SIG-M5 treated with dmso at 0.1 percent for 504 hours (cell line): ENCODE measurements around the gene GPR75.

Experiments used
- DNase-seq: peaks from one replicate; lab custom pipeline; 2025; ENCODE audit not compliant: unreplicated experiment; lab: John Stamatoyannopoulos, UW

GPR75 gene

DNA sequence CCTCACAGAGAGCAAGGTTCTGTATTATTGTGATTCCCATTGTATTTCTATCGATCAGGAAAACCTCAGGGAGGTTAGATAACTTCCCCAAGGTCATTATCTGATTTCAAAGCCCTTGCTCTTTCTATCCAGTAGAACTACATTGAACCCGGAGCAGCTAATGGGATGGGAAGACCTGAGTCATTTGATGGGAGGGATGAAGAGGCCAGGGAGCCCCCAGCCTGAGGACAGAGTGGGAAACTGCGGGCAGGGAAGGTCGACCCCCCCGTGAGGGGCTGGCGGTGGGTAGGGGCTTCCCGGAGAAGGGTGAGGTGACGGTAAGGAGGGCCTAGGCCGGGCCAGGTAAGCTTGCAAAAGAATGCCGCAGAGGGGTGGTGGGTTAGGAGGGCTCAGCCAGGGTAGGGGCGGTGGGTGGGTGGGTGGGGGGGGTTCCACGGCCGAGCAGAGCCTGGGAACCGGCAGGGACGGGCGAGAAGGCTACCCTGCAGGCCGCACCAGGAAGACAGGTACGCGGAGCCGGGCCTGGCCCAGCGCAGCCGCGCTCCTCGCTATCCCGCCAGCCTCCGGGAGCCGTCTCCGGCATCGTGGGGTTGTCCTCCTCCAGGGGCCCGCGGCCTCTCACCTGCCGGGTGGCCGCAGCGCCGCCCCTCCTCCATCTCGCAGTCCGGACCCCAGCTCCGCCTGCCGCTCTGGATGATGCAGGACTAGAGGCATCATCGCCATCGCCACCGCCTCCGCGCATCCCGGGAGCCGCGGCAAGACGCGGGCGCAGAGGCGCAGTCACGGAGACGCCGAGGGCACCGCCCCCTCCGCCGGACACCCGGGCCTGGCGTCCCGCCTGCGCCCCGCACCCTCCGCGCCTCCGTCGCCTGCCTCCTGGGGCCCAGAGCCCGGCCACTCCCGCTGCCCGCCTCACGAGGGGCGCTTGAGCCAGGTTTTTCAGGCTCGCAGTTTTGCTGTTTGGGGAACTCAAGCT lies at the start of gene GPR75:
TSS of gene GPR75 (minus strand) at position 762 of the 976 bp plus-strand sequence. CDS start 5,211 bp downstream, outside the sequence.
- no peak for DNase-seq

DNA sequence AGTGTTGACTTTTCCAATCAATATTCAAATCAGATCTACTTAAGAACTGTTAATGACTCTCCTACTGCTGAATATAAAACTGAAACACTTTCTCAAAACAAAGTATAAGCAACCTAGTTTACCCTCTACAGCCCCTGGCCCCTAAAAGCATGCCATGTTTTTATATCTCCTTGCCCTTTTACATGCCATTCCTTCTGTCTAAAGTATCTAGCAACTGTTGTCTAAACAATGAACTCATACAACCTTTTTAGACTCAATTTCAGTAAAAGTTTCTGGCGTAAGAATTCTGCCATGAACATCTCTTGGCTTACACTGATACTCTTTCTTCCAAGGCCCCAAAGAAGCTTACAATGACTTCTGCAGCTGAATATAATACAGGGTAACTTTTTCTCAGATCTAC lies 47.8 kb upstream of the GPR75 start:
- DNase-seq = no peak

DNA sequence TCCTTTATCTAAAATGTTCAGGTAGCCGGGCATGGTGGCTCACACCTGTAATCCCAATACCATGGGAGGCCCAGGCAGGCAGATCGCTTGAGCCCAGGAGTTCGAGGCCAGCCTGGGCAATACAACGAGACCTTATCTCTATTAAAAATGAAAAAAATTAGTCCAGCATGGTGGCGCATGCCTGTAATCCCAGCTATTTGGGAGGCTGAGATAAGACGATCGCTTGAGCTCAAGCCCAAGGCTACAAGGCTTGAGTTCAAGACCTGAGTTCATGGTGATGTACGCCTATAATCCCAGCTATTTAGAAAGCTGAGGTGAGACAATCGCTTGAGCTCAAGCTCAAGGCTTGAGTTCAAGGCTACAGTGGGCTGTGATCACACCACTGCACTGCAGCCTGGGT lies 45.6 kb upstream of the GPR75 start:
- no peak for DNase-seq

DNA sequence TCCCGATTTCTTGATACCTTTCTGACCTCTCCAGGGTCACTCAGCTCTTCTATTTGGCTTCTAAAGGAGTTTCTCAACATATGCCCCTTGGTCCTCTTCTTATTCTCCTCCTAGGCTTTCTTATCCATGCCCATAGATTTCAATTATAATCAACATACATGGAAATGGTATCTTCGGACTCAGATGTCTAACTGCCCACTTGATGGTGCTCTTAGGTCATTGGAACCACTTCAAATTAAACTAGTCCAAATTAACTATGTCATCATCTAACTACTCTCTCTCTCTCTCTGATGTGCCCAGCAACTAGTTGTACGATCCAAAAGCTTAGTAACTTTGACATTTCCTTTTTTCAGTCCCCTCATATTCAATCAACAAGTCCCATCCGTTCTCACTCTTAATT lies 43.2 kb upstream of the GPR75 start:
- no peak for DNase-seq

DNA sequence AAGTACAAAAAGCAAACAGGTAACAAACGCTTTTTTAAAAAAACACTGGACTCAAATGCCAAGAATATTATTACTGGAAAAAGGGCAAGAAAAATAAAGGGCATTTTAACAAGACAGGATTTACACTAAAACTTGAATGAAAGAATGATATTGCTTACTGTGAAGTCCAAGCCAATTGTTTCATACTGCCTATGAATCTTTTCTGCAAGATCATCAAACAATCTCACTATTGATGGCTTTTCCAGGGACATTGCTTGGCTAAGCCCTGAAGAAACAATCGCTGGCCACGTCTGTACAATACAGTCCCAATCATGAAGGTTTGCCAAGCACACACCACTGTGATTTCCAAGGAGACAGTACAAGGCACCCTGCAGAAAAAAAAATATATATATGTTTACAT lies 41.4 kb upstream of the GPR75 start:
- no peak for DNase-seq

DNA sequence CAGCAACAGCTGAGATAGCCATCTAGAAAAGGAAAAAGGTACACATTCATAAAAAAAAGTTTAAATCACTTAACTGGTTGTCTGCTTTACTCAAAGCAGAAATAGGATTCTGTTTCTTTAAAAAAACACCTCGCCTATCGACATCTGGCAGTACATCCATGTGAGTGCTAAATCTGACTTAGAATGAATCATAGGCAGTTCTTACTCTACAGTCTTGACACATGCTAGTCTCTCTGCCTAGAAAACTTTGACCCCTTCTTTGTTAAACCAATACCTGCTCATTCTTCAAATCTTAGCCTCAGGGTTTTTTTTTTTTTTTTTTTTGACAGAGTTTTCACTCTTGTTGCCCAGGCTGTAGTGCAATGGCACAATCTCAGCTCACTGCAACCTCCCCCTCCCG lies 37.1 kb upstream of the GPR75 start:
- no peak for DNase-seq

DNA sequence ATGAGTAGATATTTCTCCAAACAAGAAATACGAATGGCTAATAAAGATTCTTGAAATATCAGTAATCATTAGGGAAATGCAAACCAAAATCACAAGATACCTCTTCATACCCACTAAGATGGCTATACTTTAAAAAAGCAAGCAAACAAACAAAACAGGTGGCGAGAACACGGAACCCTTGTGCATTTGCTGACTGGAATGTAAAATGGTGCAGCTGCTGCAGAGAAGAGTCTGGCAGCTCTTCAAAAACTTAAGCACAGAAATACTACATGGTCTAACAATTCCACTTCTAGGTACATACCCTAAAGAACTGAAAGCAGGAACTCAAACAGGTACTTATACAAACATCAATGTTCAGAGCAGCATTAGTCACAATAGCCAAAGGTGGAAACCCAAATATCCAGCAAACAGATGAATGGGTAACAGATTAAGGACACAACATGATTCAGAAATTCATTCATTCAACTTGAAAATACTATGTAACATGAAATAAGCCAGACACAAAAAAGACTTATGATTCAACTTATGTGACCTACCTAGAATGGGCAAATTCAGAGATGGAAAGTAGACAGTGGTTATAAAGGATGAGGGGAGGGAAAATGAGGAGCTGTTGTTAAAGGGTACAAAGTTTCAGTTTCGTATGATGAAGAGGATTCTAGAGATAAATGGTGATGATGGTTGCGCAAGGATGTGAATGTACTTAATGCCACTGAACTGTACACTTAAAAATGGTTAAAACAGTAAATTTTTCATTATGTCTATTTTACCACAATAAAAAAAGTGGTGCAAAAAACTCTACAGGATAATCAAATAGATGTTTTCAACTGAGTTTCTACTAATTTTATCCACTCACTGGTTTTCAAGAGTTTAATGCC lies 26.9 kb upstream of the GPR75 start:
- DNase-seq = no peak

DNA sequence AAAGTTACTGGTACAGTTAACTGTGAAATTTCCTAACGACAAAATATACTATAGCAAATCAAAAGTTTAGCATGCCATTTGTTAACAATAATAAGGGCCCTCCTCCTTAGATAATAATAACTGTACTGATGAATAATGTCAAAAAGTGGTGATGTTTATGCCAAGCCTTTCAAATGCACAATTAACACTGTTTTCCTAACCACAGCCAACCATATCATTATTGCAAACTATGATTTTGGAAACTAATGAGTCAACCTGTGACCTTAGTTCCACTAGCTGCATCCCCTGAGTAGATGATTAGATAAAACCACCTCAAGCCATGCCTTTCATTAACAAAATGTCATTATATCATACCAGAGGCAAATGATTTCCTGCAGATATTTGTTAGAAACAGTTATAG lies 25.1 kb upstream of the GPR75 start:
- DNase-seq = no peak

DNA sequence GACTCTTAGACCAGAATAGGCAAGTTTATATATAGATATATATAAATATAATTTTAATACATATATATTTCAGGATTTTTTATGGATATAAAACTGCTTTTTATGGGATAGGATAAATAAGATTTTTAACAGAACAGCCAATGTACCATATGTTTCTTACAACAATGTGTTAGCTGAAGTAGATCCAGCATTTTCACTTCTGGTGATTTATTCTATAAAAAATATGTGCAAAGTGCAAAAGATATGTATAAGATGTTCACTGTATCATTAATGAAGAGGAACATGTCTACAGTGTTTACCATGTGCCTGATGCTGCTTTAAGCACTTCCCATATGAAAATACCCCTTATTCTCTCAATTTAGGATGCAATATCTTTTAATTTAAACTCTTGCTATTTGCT lies 22.2 kb upstream of the GPR75 start:
- no peak for DNase-seq

DNA sequence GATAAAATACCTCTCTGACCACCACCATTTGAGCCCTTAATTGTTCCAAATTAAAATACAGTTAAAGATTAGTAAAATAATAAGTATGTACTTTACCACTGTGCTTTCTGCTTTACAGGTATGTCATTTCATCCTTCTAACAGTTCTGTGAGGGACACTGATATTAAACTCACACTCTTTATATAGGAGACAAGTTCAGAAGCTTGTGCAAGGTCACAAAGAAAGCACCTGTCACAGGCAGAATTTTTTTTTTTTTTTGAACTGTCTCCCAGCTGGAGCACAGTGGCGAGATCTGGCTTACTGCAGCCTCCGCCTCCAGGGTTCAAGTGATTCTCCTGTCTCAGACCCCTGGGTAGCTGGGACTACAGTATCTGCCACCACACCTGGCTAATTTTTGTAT lies 21.6 kb upstream of the GPR75 start:
- no peak for DNase-seq

DNA sequence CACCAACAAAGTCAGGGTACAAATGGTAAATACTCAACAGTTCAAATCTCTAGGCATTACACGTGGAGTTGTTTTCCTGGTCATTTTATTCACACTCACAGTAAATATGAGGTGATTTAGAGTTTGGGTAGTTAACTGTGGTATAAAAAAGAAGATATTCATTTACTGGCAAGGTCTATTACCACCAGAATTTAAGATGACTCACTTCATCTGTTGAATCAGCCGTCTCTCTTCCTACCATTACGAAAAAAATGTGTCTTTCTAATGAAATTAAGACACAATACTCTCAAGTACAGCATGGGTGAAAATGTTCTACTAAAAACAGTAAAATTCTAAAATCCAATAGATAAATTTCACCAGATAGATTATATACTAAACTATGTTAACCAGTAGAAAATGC lies 21.0 kb upstream of the GPR75 start:
- no peak for DNase-seq

DNA sequence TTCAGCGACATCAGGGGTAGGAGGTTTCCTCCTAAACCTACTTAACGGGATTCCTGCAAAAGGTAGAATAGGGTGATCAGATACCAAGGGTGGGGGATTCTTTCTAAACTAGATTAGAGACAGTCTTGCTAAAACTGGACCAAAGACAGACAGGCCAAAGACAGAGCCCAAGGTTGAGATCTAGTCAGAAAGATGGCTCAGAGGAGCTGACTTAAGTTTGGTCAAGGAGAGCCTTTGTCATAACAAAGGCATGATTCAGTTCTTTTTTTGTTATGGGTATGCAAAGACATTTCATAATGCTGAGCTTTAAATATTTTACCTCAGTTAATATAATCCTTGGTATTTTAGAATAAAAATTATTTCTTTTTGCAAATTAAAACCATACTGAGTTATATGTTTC lies 17.8 kb upstream of the GPR75 start:
- no peak for DNase-seq

DNA sequence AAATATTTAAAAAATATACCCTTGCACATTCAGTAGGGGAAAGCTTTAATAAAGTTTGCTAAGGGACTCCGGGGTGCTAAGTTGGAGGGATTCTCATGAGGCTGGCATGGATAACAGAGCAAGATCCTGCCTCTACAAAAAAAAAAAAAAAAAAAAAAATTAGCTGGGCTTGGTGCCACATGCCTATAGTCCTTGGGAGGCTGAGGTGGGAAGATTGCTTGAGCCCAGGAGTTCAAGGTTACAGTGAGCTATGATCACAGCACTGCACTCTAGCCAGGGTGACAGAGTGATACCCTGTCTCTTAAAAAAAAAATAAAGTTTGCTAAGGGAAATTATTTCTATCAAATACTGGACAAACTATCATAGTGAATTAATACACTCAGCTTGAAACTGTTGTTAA lies 17.3 kb upstream of the GPR75 start:
- DNase-seq = no peak

DNA sequence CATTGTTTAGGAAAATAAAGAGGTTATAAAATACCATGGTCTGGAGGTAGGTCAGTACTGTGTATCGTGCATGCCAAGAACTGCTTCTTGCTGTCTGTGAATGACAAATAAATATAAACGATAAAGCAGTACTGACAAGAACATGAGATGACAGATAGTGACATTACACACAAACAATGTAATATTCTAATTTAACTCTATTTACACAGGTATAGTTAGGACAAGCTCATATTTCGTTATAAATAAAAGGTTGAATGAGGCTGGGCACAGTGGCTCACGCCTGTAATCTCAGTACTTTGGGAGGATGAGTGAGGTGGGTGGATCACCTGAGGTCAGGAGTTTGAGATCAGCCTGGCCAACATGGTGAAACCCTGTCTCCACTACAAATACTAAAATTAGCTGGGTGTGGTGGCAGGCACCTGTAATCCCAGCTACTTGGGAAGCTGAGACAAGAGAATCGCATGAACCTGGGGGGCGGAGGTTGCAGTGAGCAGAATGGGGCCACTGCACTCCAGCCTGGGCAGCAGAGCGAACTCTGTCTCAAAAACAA lies 14.7 kb upstream of the GPR75 start:
- DNase-seq = no peak

DNA sequence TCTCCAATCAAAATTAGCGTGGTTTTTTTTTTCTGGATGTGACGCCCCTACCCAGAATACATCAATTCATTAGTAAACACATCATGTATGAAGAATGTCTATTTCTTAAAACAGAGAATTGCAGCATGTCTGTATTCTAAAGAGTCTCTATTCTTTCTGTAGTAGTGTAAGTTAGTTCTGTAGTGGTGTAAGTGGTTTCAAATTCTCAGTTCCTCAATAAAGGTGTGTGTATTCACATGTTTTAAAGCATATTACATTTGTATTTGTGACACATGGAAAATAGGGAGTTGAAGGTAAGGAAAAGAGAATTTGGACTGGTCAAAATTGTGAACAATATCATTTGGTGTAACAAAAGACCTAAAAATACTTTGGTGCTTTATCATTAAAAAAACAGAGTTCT lies 8.0 kb upstream of the GPR75 start:
- no peak for DNase-seq

DNA sequence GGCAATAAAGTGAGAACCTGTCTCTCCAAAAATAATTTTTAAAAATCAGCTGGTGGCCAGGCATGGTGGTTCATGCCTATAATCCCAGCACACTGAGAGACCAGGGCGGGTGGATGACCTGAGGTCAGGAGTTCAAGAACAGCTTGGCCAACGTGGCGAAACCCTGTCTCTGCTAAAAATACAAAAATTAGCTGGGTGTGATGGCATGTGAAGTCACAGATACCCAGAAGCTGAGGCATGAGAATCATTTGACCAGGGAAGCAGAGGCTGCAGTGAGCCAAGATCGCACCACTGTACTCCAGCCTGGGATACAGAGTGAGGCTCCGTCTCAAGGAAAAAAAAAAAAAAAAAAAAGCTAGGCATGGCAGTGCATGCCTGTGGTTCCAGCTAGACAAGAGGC lies 7.4 kb upstream of the GPR75 start:
- DNase-seq = no peak

DNA sequence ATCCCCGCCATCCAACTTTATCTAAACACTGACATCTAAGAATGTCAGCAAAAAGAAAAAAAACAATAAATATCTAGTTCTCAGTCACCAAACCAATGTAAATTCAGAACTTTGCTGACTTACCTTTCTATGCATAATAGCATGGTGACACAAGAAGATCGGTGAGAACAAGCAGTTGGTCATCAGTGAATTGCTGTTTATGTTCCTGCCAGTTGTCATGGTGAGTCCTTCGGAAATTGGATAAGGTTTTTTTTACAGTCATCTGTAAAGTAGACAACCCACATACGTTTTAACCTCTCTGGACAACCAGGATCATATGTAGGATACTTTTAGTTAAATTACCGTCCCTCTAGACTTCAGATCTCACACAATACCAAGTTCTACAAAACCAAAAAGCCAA lies 6.2 kb upstream of the GPR75 start:
- DNase-seq = no peak

DNA sequence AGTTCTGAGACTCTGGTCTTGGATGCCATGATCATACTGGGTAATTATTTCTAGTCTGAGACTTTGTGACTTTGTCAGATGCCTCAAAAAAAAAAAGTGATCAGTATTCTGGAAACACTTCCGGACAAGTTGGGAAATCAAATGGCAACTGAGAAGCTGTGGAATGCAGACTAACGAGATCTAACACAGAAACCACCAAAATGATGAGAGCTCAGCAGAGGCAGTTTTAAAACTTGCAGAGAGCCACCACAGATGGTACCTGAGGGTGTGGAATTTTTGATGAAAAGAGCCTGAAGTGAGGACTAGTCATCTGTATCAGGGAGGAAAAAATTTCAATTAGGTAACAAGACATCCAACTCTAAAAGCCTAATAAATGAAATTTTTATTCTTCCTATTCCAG lies 5.5 kb upstream of the GPR75 start:
- no peak for DNase-seq

DNA sequence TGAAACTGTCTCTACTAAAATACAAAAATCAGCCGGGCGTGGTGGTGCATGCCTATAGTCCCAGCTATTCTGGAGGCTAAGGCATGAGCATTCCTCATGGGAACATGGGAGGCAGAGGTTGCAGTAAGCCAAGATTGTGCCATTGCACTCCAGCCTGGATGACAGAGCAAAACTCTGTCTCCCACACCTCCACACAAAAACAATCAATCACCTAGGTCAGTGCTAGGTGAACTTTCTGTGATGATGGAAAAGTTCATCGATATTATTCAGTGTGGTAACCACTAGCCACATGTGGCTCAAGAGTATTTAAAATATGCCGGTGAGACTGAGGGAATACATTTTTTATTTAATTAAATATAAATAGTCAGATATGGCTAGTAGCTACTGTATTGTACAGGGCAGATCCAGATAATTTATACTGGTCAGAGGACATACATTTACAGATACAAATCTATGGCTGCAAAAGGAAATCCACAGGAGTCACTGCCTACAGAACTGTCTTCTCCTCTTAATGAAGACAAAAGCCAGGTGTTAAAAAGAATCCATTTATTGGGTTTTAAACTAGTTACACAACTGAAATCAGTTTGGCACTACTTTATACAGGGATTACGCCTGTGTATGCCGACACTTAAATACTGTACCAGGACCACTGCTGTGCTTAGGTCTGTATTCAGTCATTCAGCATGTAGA lies 3.9 kb upstream of the GPR75 start:
- no peak for DNase-seq

DNA sequence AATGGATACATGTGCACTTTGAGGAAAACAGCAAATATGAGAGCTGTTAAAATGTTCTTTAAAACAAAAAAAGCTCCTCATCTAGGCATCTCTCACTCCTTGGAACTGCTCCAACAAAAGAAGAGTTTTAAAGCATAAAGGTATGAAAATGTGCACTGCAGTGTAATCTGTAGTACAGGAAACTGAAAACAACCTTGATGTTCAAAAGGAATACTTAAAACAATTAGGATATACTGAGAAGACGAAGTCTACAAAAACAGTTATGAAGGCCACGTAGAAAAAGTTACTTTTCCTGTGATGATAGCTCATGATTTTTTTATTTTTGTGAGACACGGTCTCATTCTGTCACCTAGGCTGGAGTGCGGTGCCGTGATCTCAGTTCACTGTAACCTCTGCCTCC lies 2.1 kb upstream of the GPR75 start:
- no peak for DNase-seq

DNA sequence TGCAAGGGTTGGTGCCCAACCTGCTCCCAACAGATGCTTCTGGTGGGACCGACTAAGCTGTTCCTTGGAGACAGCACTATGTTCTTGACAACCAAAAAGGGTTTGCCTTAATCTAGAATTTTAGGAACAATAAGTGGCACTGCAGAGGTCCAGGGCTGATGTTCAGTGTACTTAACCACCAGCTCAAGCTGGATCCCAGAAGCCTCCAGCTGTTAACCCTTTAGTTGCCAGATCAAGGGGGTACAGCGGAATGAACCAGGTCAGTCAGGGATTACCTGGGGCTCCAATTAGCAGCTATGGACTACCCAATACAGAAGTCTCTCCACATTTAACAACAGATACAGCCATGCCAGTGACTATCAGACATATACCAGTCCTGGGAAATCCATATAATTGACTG lies 3.5 kb downstream of the GPR75 start:
- DNase-seq = no peak
